ENCODE measurements around the gene EPB41L4A.

DNA sequence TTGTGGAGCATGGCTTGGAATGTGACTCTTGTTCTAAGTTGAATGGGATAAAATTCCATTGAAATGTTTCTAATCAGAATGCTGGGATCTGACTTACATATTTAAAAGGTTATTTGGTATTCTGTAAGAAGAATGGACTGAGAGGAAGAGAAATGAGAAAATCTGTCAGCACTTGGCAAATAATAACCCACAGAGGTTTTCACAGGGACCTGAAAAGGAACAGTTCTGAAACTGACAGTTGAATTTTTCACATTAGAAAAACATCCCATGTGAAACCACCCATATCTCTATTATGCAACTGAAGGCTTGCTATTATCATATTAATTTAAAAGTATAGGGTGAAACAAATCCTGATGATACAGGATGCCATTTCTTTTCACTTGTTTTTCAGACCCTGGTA lies 302.7 kb downstream of the EPB41L4A start:
- TF ChIP-seq GATA3 (IDR thresholded peaks at IDR 0.05; ENCODE audit: low read depth, low read length) (no peak), GATA2 (IDR thresholded peaks at IDR 0.05; ENCODE audit: low read depth, low read length) (no peak)

Data from SH-SY5Y (cell line).